Measurements from ENCODE around the gene MARCHF9.
"Not testable (repeated sequence)": the region's sequence is repeated elsewhere in the genome, so short reads cannot be mapped to it uniquely, and the experiment has no call there.

MARCHF9 gene

GRCh38 chr12:57754411-57755193 is at the start of gene MARCHF9:
Gene MARCHF9 (plus strand): TSS chr12:57755103. CDS start chr12:57755529, 426 bp downstream.
- DNase-seq (ENCODE audit: low read depth, low spot score): no peak
- TF ChIP-seq CTCF (IDR thresholded peaks at IDR 0.05; ENCODE audit: insufficient read depth, low read length, missing control alignments): no peak
- CTCF ChIA-PET: interaction anchor here (0.8 to 1.4 kb wide), 6 partner anchors 9 to 150 kb away, joined by 3 to 5 read pairs (median 3); partner anchors contain the start of gene TSFM
- POLR2A ChIA-PET: no interaction called here
- H3K4me3 ChIP-seq (ENCODE audit: low read depth, low read length): peak within 1 kb of the TSS; percentile 56

GRCh38 chr12:57707250-57707649 is 47.7 kb upstream of the MARCHF9 start:
- no peak overlapping the region for H3K4me3 ChIP-seq (ENCODE audit: low read depth, low read length)
- no peak for DNase-seq (ENCODE audit: low read depth, low spot score)
- ChIA-PET POLR2A (interaction anchor here (0.7 kb wide), 1 partner anchor 8 kb away, joined by 3 read pairs; no protein-coding TSS in a partner anchor), CTCF (interaction anchor here (0.6 to 1.5 kb wide), 3 partner anchors 14 to 19 kb away, joined by 3 to 5 read pairs (median 4); no protein-coding TSS in a partner anchor)
- no peak for TF ChIP-seq CTCF (IDR thresholded peaks at IDR 0.05; ENCODE audit: insufficient read depth, low read length, missing control alignments)

- TF ChIP-seq CTCF (IDR thresholded peaks at IDR 0.05; ENCODE audit: insufficient read depth, low read length, missing control alignments): no peak
- POLR2A ChIA-PET: no interaction called here
- CTCF ChIA-PET: interaction anchor here (1.4 to 2.1 kb wide), 3 partner anchors 18 to 124 kb away, joined by 3 to 5 read pairs (median 4); no protein-coding TSS in a partner anchor
- no peak for DNase-seq (ENCODE audit: low read depth, low spot score)
- H3K4me3 ChIP-seq (ENCODE audit: low read depth, low read length): no peak overlapping the region
Measured at GRCh38 chr12:57708296-57708695, 46.6 kb upstream of the MARCHF9 start.

- no peak for TF ChIP-seq CTCF (IDR thresholded peaks at IDR 0.05; ENCODE audit: insufficient read depth, low read length, missing control alignments)
- no peak overlapping the region for H3K4me3 ChIP-seq (ENCODE audit: low read depth, low read length)
- no peak for DNase-seq (ENCODE audit: low read depth, low spot score)
- CTCF ChIA-PET: interaction anchor here (0.9 to 2.0 kb wide), 2 partner anchors 10 to 14 kb away, joined by 3 to 10 read pairs; no protein-coding TSS in a partner anchor
- POLR2A ChIA-PET: no interaction called here
Measured at GRCh38 chr12:57712701-57713100, 42.2 kb upstream of the MARCHF9 start.

- no peak for TF ChIP-seq CTCF (IDR thresholded peaks at IDR 0.05; ENCODE audit: insufficient read depth, low read length, missing control alignments)
- H3K4me3 ChIP-seq (ENCODE audit: low read depth, low read length): no peak overlapping the region
- ChIA-PET POLR2A (no interaction called here), CTCF (interaction anchor here (0.9 to 2.0 kb wide), 3 partner anchors 10 to 132 kb away, joined by 3 to 10 read pairs (median 5); no protein-coding TSS in a partner anchor)
- DNase-seq (ENCODE audit: low read depth, low spot score): no peak
Measured at GRCh38 chr12:57713209-57713608, 41.7 kb upstream of the MARCHF9 start.

GRCh38 chr12:57715036-57715748 is 39.7 kb upstream of the MARCHF9 start:
- H3K4me3 ChIP-seq (ENCODE audit: low read depth, low read length); DNase-seq (ENCODE audit: low read depth, low spot score): not testable (repeated sequence)
- CTCF ChIA-PET: interaction anchor here (3.4 kb wide), 1 partner anchor 11 kb away, joined by 20 read pairs; no protein-coding TSS in a partner anchor
- POLR2A ChIA-PET: interaction anchor here (0.6 kb wide), 1 partner anchor 8 kb away, joined by 3 read pairs; no protein-coding TSS in a partner anchor
